Fibroblast of villous mesenchyme (primary cell): ENCODE measurements around the gene TEX2. TPM values are rescaled to one million over a fixed set of nuclear protein-coding genes. Genes with fewer than 3 reads are reported as not detected.

ENCODE experiments used
- DNase-seq: peaks from one replicate; pipeline ENCODE4 v3.0.0-alpha.2; 2010; ENCODE audit warnings: low read depth
- H3K4me3 ChIP-seq: 2 replicates; pipeline ENCODE4 v1.5.1; 2011; ENCODE audit warnings: low read depth, mild to moderate bottlenecking, low read length
- CTCF ChIP-seq: IDR thresholded peaks from 2 replicates; pipeline ENCODE4 v1.5.1; 2012; ENCODE audit warnings: low read depth, mild to moderate bottlenecking, low read length; ENCODE audit not compliant: insufficient read depth
- total RNA-seq: library from RNA; depleted of rRNA; stranded (reverse); fragments of >200 nt; gene quantifications from 2 replicates; pipeline ENCODE4 v1.2.3, GENCODE V29; 2012

Gene TEX2
- total RNA-seq, 1 donor: 45.8 TPM

DNA sequence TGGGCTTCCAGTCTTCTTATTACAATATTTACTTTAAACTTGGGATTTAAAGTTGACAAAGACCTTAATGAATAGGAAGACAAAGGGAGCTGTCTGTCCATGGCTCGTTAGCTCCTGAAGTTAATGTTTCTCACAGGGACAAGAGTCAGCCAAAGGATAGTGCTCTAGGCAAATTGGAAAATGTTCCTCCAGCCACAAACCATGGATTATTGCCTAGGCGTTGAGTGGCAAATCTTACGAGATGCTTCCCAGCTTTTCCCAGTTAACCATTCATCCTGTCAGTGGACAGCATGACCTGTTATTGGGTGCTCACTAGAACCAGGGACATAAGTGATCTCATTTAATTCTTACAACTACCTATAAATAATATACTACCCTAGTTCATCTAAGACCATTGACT lies 3.6 kb downstream of the TEX2 start:
- no peak overlapping the region for H3K4me3 ChIP-seq
- DNase-seq: no peak
- no peak for TF ChIP-seq CTCF

DNA sequence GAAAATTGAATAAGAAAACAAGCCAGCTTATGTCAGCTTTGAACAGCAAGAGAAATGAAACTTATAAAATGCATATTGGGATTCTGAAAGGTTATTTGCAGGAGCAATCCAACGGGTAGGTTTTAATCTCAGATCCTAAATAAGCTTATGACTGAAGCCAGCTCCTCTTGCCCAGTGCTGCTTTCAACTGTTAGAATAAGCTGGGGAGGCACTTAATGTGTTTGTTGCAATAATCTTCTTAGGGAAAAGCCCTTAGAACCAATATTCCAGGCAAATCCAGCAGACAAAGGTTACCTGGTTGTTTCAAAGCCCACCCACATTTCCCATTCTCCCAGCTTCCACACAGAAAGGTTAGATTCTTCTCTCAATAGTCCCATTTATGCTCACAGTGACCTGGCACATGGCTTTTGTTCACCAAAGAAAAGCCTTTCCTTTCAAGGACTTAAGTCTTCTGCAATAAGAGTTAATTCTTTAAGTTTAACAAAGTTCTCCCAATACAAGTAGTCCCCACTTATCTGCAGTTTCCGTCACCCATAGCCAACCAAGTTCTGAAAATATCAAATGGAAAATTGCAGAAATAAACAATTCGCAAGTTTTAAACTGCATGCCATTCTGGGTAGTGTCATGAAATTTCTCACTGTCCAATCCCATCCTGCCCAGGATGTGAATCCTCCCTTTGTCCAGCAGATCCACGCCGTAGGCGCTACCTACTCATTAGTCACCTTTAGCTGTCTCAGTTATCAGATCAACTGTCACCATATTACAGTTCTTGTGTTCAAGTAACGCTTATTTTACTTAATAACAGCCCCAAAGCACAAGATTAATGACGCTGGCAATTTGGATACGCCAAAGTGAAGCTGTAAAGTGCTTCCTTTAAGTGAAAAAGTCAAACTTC lies 5.9 kb downstream of the TEX2 start:
- no peak for TF ChIP-seq CTCF
- no peak for DNase-seq
- no peak overlapping the region for H3K4me3 ChIP-seq

DNA sequence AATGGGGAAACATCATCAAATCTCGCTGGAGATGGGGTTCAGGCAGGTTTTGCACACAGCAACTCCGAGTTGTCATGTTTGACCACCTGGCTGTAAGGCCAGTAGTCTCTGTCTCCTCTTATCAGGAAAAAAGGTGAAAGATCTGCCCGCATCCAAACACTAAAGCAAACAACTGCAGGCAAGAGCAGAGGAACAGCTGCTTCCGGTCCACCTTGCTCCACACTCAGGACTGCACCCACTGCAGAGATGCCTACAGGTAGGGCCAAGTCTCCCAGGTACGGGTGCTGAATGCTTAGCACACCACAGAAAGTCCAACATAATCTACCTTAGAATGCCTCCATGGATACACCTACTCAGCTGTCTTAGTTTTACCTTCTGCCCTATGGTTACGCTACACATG lies 7.3 kb downstream of the TEX2 start:
- no peak for DNase-seq
- no peak overlapping the region for H3K4me3 ChIP-seq
- no peak for TF ChIP-seq CTCF

DNA sequence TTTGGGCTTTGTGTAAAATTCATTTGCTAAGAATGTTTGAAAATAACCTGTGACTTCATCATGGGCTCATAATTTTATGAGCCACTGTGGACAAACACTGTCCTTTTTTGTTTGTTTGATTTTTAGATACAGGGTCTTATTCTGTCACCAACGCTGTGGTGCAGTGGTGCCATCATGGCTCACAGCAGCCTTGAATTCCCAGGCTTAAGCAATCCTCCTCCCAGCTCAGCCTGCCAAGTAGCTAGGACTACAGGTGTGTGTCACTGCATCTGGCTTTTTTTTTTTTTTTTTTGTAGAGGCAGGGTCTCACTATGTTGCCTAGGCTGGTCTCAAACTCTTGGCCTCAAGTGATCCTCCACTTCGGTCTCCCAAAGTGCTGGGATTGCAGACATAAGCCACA lies 8.3 kb downstream of the TEX2 start:
- no peak for DNase-seq
- H3K4me3 ChIP-seq: no peak overlapping the region
- no peak for TF ChIP-seq CTCF

DNA sequence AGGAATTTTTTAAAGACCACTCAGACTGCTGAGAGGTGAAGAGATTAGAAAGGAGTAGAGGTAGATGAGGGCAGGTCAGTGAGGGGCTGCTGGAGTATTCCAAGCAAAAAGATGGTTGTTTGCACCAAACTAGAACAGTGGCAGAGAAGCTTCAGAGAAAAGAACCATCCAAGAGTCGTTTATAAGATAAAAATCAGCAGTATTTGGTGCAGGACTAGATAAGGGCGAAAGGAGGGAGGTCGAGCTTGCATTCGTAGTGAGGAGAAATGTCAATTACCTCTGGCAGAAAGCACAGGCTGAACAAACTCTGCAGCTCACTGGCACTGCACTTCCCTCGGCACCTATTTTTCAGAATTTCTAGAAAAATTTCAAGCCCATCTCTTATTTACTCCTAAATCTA lies 9.6 kb downstream of the TEX2 start:
- H3K4me3 ChIP-seq: no peak overlapping the region
- DNase-seq: no peak
- no peak for TF ChIP-seq CTCF

- H3K4me3 ChIP-seq: no peak overlapping the region
- DNase-seq: no peak
- TF ChIP-seq CTCF: no peak
Observed at GRCh38 chr17:64252831-64253230, 10.2 kb downstream of the TEX2 start.

GRCh38 chr17:64250233-64250835 lies 12.7 kb downstream of the TEX2 start:
- no peak for TF ChIP-seq CTCF
- no peak overlapping the region for H3K4me3 ChIP-seq
- DNase-seq: no peak
